H1 (cell line): Measurements from ENCODE around the gene ZFP14. TPM values are rescaled to one million over a fixed set of nuclear protein-coding genes. Genes with fewer than 3 reads are reported as not detected.

Experiments used
- CTCF ChIA-PET: fragments of 300-600 bp; sonication (Branson Sonifier 250); formaldehyde crosslinking; loops from one replicate; lab custom pipeline; 2021; ENCODE audit not compliant: partially characterized antibody; lab: Charles Lee
- POLR2A ChIA-PET: fragments of 300-600 bp; sonication (Branson Sonifier 250); formaldehyde crosslinking; loops from one replicate; lab custom pipeline; 2021; ENCODE audit warnings: inconsistent platforms; ENCODE audit not compliant: partially characterized antibody; lab: Charles Lee
- DNase-seq, 2 experiments: peaks; one replicate each; pipeline versions ENCODE4 v3.0.0 to v3.0.0-alpha.2; 2010 to 2022; ENCODE audit warnings: low spot score in 2 of 2, low read depth in 1 of 2, mixed read lengths in 1 of 2
- FAIRE-seq: peaks from 2 replicates; lab custom pipeline; 2011; peaks lifted over from hg19 to GRCh38; lab: Jason Lieb, UNC
- H2AFZ ChIP-seq: 2 replicates; pipeline ENCODE4 v1.8.1; 2012; ENCODE audit warnings: low read length, inconsistent platforms
- H2AK5ac ChIP-seq: 2 replicates; pipeline ENCODE4 v1.6.1; 2013; ENCODE audit warnings: low read depth, low read length
- H2BK120ac ChIP-seq: replicated peaks from 2 replicates; pipeline ENCODE3; 2013; ENCODE audit warnings: low read depth, low read length, inconsistent platforms
- H2BK12ac ChIP-seq: 2 replicates; pipeline ENCODE4 v1.6.1; 2013; ENCODE audit warnings: low read depth, low read length
- H2BK15ac ChIP-seq: 2 replicates; pipeline ENCODE4 v1.6.1; 2013; ENCODE audit warnings: low read length
- H2BK20ac ChIP-seq: 2 replicates; pipeline ENCODE4 v1.6.1; 2013; ENCODE audit warnings: low read length
- H2BK5ac ChIP-seq: 2 replicates; pipeline ENCODE4 v1.6.1; 2013; ENCODE audit warnings: low read depth, low read length
- H3K14ac ChIP-seq: 2 replicates; pipeline ENCODE4 v1.6.1; 2013; ENCODE audit warnings: inconsistent platforms; ENCODE audit not compliant: insufficient read length
- H3K18ac ChIP-seq: 2 replicates; pipeline ENCODE4 v1.6.1; 2013; ENCODE audit warnings: low read length; ENCODE audit errors: extremely low read depth
- H3K23ac ChIP-seq: 2 replicates; pipeline ENCODE4 v1.6.1; 2013; ENCODE audit warnings: inconsistent platforms; ENCODE audit not compliant: insufficient read length
- H3K23me2 ChIP-seq: 2 replicates; pipeline ENCODE4 v1.6.1; 2013; ENCODE audit warnings: low read depth, low read length
- H3K27ac ChIP-seq: 2 replicates; pipeline ENCODE4 v1.6.1; 2011; ENCODE audit warnings: low read depth, low read length, inconsistent platforms
- H3K27me3 ChIP-seq, 4 experiments: replicated peaks in 1 of 4; 1 replicate in 1 of 4; 2 replicates in 3 of 4; pipeline versions ENCODE4 v1.6.1 to v1.8.1; 2011 to 2013; ENCODE audit warnings: low read length in 3 of 4, mild to moderate bottlenecking in 3 of 4, inconsistent platforms in 2 of 4, mixed read lengths in 2 of 4, moderate library complexity in 1 of 4; ENCODE audit not compliant: control insufficient read depth in 3 of 4, insufficient read depth in 3 of 4; ENCODE audit errors: extremely low read depth in 1 of 4
- H3K36me3 ChIP-seq, 4 experiments: 2 replicates each; pipeline versions ENCODE4 v1.6.1 to v1.8.1; 2011 to 2013; ENCODE audit warnings: mild to moderate bottlenecking in 4 of 4, low read length in 3 of 4, moderate library complexity in 2 of 4, control low read depth in 1 of 4, inconsistent platforms in 1 of 4; ENCODE audit not compliant: insufficient read depth in 4 of 4, control insufficient read depth in 2 of 4
- H3K4ac ChIP-seq: replicated peaks from 2 replicates; pipeline ENCODE3; 2013; ENCODE audit warnings: low read length, low read depth, mixed read lengths, inconsistent platforms; ENCODE audit not compliant: insufficient read length
- H3K4me1 ChIP-seq, 4 experiments: replicated peaks in 1 of 4; 1 replicate in 1 of 4; 2 replicates in 3 of 4; pipeline versions ENCODE4 v1.6.1 to v1.8.1; 2011 to 2013; ENCODE audit warnings: low read length in 3 of 4, inconsistent platforms in 2 of 4, mixed read lengths in 1 of 4; ENCODE audit not compliant: insufficient read depth in 4 of 4, control insufficient read depth in 3 of 4
- H3K4me2 ChIP-seq, 2 experiments: 2 replicates each; pipeline versions ENCODE4 v1.6.1 to v1.8.1; 2011 to 2013; ENCODE audit warnings: low read depth in 2 of 2, low read length in 2 of 2, control low read depth in 1 of 2, inconsistent platforms in 1 of 2, mild to moderate bottlenecking in 1 of 2; ENCODE audit not compliant: insufficient read depth in 1 of 2
- H3K4me3 ChIP-seq, 4 experiments: fragments of 200-600, 300-600 bp in 1 of 4; sonication (generic), shearing (Covaris generic), sonication (Bioruptor Twin) in 1 of 4; 2 replicates each; pipeline versions ENCODE4 v1.5.1 to v1.8.1; 2011 to 2016; ENCODE audit warnings: low read length in 4 of 4, low read depth in 3 of 4, control low read depth in 2 of 4, inconsistent platforms in 2 of 4, mild to moderate bottlenecking in 2 of 4, mixed read lengths in 1 of 4, moderate library complexity in 1 of 4; ENCODE audit not compliant: insufficient read depth in 2 of 4; ENCODE audit errors: extremely low read depth in 1 of 4
- H3K56ac ChIP-seq: replicated peaks from 2 replicates; pipeline ENCODE3; 2013; ENCODE audit warnings: low read depth, mild to moderate bottlenecking, mixed read lengths, low read length, inconsistent platforms; ENCODE audit not compliant: insufficient read length
- H3K79me1 ChIP-seq: 2 replicates; pipeline ENCODE4 v1.6.1; 2013; ENCODE audit warnings: low read depth, low read length, control low read depth
- H3K79me2 ChIP-seq, 2 experiments: 2 replicates each; pipeline versions ENCODE4 v1.6.1 to v1.8.1; 2012 to 2013; ENCODE audit warnings: low read length in 2 of 2, mild to moderate bottlenecking in 2 of 2, inconsistent platforms in 1 of 2; ENCODE audit not compliant: insufficient read depth in 2 of 2, control insufficient read depth in 1 of 2
- H3K9ac ChIP-seq, 4 experiments: replicated peaks in 1 of 4; 1 replicate in 1 of 4; 2 replicates in 3 of 4; pipeline versions ENCODE4 v1.6.1 to v1.8.1; 2011 to 2013; ENCODE audit warnings: low read depth in 3 of 4, low read length in 3 of 4, control low read depth in 2 of 4, mild to moderate bottlenecking in 2 of 4, moderate library complexity in 2 of 4, inconsistent platforms in 1 of 4; ENCODE audit errors: extremely low read depth in 1 of 4
- H3K9me3 ChIP-seq, 2 experiments: 2 replicates each; pipeline versions ENCODE4 v1.6.1 to v1.8.1; 2012 to 2013; ENCODE audit warnings: mild to moderate bottlenecking in 2 of 2, moderate library complexity in 2 of 2, control low read depth in 1 of 2, inconsistent platforms in 1 of 2, low read depth in 1 of 2, low read length in 1 of 2, mixed read lengths in 1 of 2; ENCODE audit not compliant: insufficient read depth in 2 of 2
- H4K20me1 ChIP-seq, 2 experiments: replicated peaks in 1 of 2; 2 replicates each; pipeline versions ENCODE3 to v1.8.1; 2011 to 2013; ENCODE audit warnings: inconsistent platforms in 2 of 2, low read length in 2 of 2, mild to moderate bottlenecking in 1 of 2; ENCODE audit not compliant: insufficient read depth in 2 of 2, control insufficient read depth in 1 of 2
- H4K5ac ChIP-seq: 2 replicates; pipeline ENCODE4 v1.6.1; 2013; ENCODE audit warnings: low read length, low read depth, mixed read lengths, inconsistent platforms; ENCODE audit not compliant: insufficient read length
- H4K8ac ChIP-seq: 2 replicates; pipeline ENCODE4 v1.8.0; 2013; ENCODE audit warnings: mild to moderate bottlenecking, moderate library complexity, low read length, inconsistent platforms; ENCODE audit not compliant: insufficient read depth; ENCODE audit errors: extremely low read depth
- H4K91ac ChIP-seq: replicated peaks from 2 replicates; pipeline ENCODE3; 2013; ENCODE audit warnings: low read length, mixed read lengths, inconsistent platforms; ENCODE audit not compliant: insufficient read length
- ATF2 ChIP-seq: IDR thresholded peaks from 2 replicates; pipeline ENCODE4 v1.6.1; 2012; ENCODE audit warnings: low read length, inconsistent platforms
- BACH1 ChIP-seq: IDR thresholded peaks from 2 replicates; pipeline ENCODE4 v1.6.1; 2012; ENCODE audit warnings: low read length, improper control_type of control experiment
- E2F6 ChIP-seq: IDR thresholded peaks from 2 replicates; pipeline ENCODE4 v1.6.1; 2012; ENCODE audit warnings: inconsistent platforms
- GTF2F1 ChIP-seq: IDR thresholded peaks from 2 replicates; pipeline ENCODE4 v1.6.1; 2012; ENCODE audit warnings: low read depth, low read length, improper control_type of control experiment, borderline replicate concordance
- JUND ChIP-seq: IDR thresholded peaks from 2 replicates; pipeline ENCODE4 v1.6.1; 2011; ENCODE audit warnings: mild to moderate bottlenecking, improper control_type of control experiment, low read length
- MAX ChIP-seq: IDR thresholded peaks from 2 replicates; pipeline ENCODE4 v1.6.1; 2012; ENCODE audit warnings: inconsistent platforms
- POLR2AphosphoS5 ChIP-seq: IDR thresholded peaks from 2 replicates; pipeline ENCODE4 v1.6.1; 2011; ENCODE audit warnings: low read depth, low read length
- SUZ12 ChIP-seq: fragments of 200-600 bp; sonication (generic); IDR thresholded peaks from 2 replicates; pipeline ENCODE4 v1.6.1; 2012; ENCODE audit warnings: mild to moderate bottlenecking, inconsistent platforms, low read length, moderate library complexity, mixed read lengths
- TBP ChIP-seq: IDR thresholded peaks from 2 replicates; pipeline ENCODE4 v1.6.1; 2011; ENCODE audit warnings: low read depth, low read length, improper control_type of control experiment
- WGBS, 2 experiments: shearing (Covaris generic) in 1 of 2; methylation state at CpG; one replicate each; pipeline versions ENCODE4 v1.1.6 to v1.1.7; 2013 to 2015; ENCODE audit warnings: low lambda C conversion rate in 2 of 2, mixed read lengths in 2 of 2, inconsistent platforms in 1 of 2, low coverage in 1 of 2, missing lambda C conversion rate in 1 of 2; ENCODE audit not compliant: insufficient replicate concordance in 2 of 2, insufficient coverage in 1 of 2, insufficient read length in 1 of 2; ENCODE audit errors: extremely low coverage in 1 of 2, missing lambda C conversion rate in 1 of 2; 5-methylcytosine and 5-hydroxymethylcytosine counted together
- polyA plus RNA-seq, 7 experiments: library from polyadenylated mRNA; depleted of rRNA in 3 of 7; stranded (reverse) in 5 of 7; unstranded in 2 of 7; fragments of >200 nt in 5 of 7; fragments of 200-250 nt in 2 of 7; gene quantifications; 1 replicate in 5 of 7; 2 replicates in 1 of 7; 4 replicates in 1 of 7; pipeline versions ENCODE4 v1.2.1 to v1.2.3, GENCODE V29; 2011 to 2013; ENCODE audit warnings: missing spikeins in 2 of 7, mixed read lengths in 2 of 7
- total RNA-seq: library from RNA; stranded (reverse); fragmentation: NEBNext Ultra II Directional; extraction: Animal tissue kit (Norgen Biotek cat#: 25700); gene quantifications from 2 replicates; pipeline ENCODE4 v1.2.1, GENCODE V29; 2021

Gene ZFP14
- total and polyA plus RNA-seq, 2 of the 8 experiments (the other 6 are each of a cell fraction or from before 2014, with no cell fraction given) = 1.7 to 8.2 TPM

GRCh38 chr19:36421749-36422481 is 42.9 kb upstream of the ZFP14 start:
- DNase-seq (no peak), FAIRE-seq (no peak)
- CTCF ChIA-PET = interaction anchor here (0.6 to 1.1 kb wide), 4 partner anchors 8 to 1047 kb away, joined by 3 to 4 read pairs (median 3); partner anchors contain the start of gene ZNF570
- 0 out of 2 replicates have a peak overlapping the region, but pooled peaks have one; percentile 50 for H2BK12ac ChIP-seq
- peak overlapping the region; percentile 55; the same call in 1 of the 2 replicates for H2AFZ ChIP-seq
- no peaks in the 10 kb centered on the region for H4K20me1 ChIP-seq
- no peaks in the 10 kb centered on the region for H3K9me3 ChIP-seq
- peaks cover 9% of the 10 kb centered on the region; the same call in 1 of the 2 replicates for H3K23me2 ChIP-seq
- H4K91ac ChIP-seq = peak overlapping the region; percentile 46
- H2BK120ac ChIP-seq = no peak overlapping the region
- H3K4me3 ChIP-seq = peak overlapping the region; percentile 29 to 56 (median 42)
- no peaks in the 10 kb centered on the region for H3K36me3 ChIP-seq
- no peak overlapping the region for H3K14ac ChIP-seq
- H3K4ac ChIP-seq = no peak overlapping the region
- H3K27me3 ChIP-seq = peaks cover 0 to 32% (median 11%) of the 10 kb centered on the region in 4 experiments; a peak in 5 of 7 replicates
- H2BK15ac ChIP-seq = no peak overlapping the region; the same call in 1 of the 2 replicates
- peak overlapping the region; percentile 73 for H4K8ac ChIP-seq
- POLR2A ChIA-PET = interaction anchor here (0.9 to 5.5 kb wide), 5 partner anchors 8 to 67 kb away, joined by 3 to 54 read pairs (median 4); partner anchors contain the start of gene ZNF566
- no peak overlapping the region for H2AK5ac ChIP-seq
- H3K27ac ChIP-seq = no peak overlapping the region
- no peak overlapping the region for H4K5ac ChIP-seq
- peak overlapping the region; percentile 40 for H3K18ac ChIP-seq
- H3K23ac ChIP-seq = no peak overlapping the region
- H3K79me1 ChIP-seq = peaks cover 6% of the 10 kb centered on the region; the same call in 1 of the 2 replicates
- H3K56ac ChIP-seq = no peak overlapping the region
- H3K79me2 ChIP-seq = peaks cover 0 to 13% of the 10 kb centered on the region in 2 experiments; a peak in 3 of 4 replicates
- peak overlapping the region; percentile 26 to 65 for H3K4me2 ChIP-seq
- no peak overlapping the region for H2BK20ac ChIP-seq
- WGBS, 2 experiments = 53% methylated on average over 24 of the region's 33 CpGs; no CpG with 5 or more reads in 1 of the 2 experiments
- peak overlapping the region; percentile 44; the same call in 1 of the 2 replicates for H2BK5ac ChIP-seq
- no peak overlapping the region for H3K9ac ChIP-seq
- no peaks in the 10 kb centered on the region; a peak in 3 of 7 replicates for H3K4me1 ChIP-seq
- TF ChIP-seq SUZ12 (peak; percentile 20; the same call in 1 of the 2 replicates), E2F6 (peak; percentile 6; the same call in 1 of the 2 replicates), TBP (no peak), GTF2F1 (no peak), BACH1 (no peak), POLR2AphosphoS5 (no peak), MAX (no peak), ATF2 (no peak), JUND (no peak)
